ENCODE data around the gene MCIDAS. TPM values are rescaled to one million over a fixed set of nuclear protein-coding genes. Genes with fewer than 3 reads are reported as not detected.

Gene MCIDAS
- polyA plus RNA-seq (ENCODE audit: insufficient read length in 4 of 4), result 1 to 10 TPM in 2 of 4 donors, under 1 TPM in 2; 0.77 to 1.1 (median 0.96) TPM

GRCh38 chr5:55226934-55227663, at the start of gene MCIDAS:
TSS of gene MCIDAS (minus strand) at chr5:55227315. CDS start at chr5:55227138, 177 bp downstream.
- no peak for DNase-seq (ENCODE audit: low read depth in 4 of 4, low spot score in 2 of 4)

DNA sequence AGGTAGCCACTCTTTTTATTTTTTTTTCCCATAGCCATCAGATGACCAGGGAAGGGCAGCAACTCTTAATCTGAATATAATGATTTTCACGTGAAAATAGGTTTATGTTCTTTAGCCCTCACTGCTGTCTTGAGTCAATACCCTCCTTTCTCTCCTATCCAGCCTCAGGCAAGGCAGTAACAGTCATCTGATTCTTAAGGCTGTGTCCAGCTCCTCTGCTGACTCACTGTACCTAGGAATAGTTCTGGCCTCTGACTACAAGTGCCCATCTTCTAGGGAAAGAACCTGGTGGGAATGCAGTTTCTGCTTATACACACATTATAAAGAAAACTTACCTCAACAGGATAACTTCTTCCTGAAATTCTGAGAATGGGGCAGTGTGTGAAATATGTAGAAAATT, 49.7 kb upstream of the MCIDAS start:
- no peak for DNase-seq (ENCODE audit: low read depth in 4 of 4, low spot score in 2 of 4)

DNA sequence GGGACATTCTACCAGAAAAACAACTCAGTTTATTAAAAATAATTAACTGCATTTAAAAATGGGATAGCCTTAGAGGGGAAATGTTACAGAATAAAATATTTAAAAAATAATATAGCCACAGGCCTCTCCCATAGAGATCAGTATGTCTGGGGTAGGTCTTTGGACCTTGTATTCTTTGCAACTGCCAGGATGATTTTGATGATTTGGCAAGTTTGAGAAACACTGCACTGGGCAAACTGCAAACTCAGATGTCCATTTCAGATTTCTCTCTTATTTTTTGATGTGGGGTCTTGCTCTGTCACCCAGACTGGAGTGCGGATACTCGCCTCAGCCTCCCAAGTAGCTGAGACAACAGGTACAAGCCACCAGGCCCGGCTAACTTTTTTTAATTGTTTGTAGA, 31.2 kb upstream of the MCIDAS start:
- DNase-seq (ENCODE audit: low read depth in 4 of 4, low spot score in 2 of 4), result no peak

DNA sequence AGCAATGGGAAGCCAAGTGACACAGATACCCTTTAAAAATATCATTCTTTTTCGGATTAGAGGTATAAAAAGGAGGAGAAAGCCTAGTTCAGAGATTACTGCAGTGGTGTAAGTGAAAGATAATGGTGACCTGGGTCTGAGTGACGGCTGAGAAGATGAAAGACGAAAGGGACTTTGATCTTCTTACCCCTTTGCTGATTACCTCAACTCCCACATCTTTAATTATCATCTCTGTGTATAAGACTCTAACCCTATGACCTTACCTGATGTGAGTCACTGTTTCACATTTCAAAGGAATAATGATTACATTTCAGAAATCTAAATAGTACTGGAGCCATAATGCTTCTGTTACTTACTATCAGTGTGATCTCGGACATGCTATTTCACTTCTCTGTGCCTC, 27.7 kb upstream of the MCIDAS start:
- DNase-seq (ENCODE audit: low read depth in 4 of 4, low spot score in 2 of 4), result no peak

- DNase-seq (ENCODE audit: low read depth in 4 of 4, low spot score in 2 of 4), result no peak
Observed at GRCh38 chr5:55250064-55250463, 22.9 kb upstream of the MCIDAS start.

- no peak for DNase-seq (ENCODE audit: low read depth in 4 of 4, low spot score in 2 of 4)
Observed at GRCh38 chr5:55241746-55242145, 14.6 kb upstream of the MCIDAS start.

DNA sequence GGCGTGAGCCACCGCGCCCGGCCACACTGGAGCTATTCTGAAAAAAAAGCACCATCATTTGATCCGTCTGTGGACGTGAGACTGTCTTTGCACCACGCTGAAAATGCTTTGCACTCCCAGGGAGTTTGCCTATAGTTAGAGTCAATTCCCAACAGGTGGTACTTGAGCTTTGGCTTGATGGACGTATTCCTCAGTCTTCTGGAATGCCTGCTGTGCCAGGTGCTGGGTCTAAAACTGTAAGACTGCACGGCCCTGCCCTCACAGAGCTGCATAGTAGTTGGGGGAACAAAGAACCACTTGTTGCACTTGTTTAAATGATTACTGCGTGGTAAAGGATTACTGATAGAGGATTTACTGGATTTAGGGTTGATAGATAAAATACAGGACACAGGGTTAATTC, 9.7 kb upstream of the MCIDAS start:
- DNase-seq (ENCODE audit: low read depth in 4 of 4, low spot score in 2 of 4), result no peak

GRCh38 chr5:55234121-55234700, 7.1 kb upstream of the MCIDAS start:
- no peak for DNase-seq (ENCODE audit: low read depth in 4 of 4, low spot score in 2 of 4)

GRCh38 chr5:55232985-55233928, 6.1 kb upstream of the MCIDAS start, which contains the start of gene CCNO:
TSS of gene CCNO (minus strand) at chr5:55233608. CDS start at chr5:55233523, 85 bp downstream.
- DNase-seq (ENCODE audit: low read depth in 4 of 4, low spot score in 2 of 4), result peak in 1 of 4 donors; percentile 52

DNA sequence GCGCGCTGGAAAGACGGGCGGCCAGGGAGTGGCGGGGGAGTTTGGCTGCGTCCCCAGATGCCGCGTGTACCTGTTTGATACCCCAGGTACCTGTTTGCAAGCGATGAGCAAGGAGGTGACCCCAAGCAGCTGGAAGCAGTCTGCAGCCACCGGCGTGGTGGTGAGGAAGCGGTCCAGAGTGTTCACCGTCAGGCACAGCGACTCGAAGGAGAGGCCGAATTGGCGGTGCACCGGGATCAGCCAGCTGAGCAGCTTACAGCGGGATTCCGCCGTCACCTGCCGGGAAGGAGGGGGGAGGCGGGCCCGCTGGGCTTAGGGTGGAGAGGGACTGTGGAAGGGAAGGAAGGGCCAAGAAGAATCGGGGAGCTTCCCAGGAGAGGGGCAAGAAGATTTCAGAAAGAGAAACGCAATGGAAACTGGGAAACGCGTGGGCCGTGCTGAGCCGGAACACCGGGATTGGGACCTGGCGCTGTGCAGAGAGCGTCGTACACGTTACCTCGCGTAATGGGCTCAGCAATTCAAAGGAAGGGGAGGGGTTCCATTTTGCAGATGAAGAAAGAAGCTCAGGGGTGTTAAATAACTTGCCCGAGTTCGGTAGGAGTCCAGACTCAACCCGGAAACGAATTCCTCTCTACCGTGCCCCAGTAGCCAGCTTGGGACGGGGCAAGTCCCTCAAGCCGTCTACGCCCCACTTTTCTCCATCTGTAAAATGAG, 5.3 kb upstream of the MCIDAS start:
- no peak for DNase-seq (ENCODE audit: low read depth in 4 of 4, low spot score in 2 of 4)

DNA sequence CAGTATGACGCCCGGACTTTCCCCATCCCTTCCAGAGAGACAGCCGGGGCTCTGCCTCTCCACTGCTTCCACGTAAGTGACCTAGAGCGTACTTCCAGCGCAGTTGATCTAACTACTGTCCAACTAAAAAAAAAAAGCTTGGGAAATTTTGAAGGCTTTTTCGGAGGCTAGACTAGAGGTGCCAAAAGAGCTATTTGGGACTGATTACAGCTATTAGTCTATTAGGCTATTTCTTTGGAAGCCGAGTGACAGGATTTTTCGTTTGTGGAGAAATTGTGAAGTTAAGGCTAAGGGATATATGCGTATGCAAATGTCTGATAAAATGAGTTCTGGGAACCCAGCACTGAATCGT, 4.8 kb upstream of the MCIDAS start:
- no peak for DNase-seq (ENCODE audit: low read depth in 4 of 4, low spot score in 2 of 4)

GRCh38 chr5:55231029-55231918, 4.2 kb upstream of the MCIDAS start:
- no peak for DNase-seq (ENCODE audit: low read depth in 4 of 4, low spot score in 2 of 4)

- DNase-seq (ENCODE audit: low read depth in 4 of 4, low spot score in 2 of 4), result no peak
Observed at GRCh38 chr5:55230086-55230629, 3.0 kb upstream of the MCIDAS start.

DNA sequence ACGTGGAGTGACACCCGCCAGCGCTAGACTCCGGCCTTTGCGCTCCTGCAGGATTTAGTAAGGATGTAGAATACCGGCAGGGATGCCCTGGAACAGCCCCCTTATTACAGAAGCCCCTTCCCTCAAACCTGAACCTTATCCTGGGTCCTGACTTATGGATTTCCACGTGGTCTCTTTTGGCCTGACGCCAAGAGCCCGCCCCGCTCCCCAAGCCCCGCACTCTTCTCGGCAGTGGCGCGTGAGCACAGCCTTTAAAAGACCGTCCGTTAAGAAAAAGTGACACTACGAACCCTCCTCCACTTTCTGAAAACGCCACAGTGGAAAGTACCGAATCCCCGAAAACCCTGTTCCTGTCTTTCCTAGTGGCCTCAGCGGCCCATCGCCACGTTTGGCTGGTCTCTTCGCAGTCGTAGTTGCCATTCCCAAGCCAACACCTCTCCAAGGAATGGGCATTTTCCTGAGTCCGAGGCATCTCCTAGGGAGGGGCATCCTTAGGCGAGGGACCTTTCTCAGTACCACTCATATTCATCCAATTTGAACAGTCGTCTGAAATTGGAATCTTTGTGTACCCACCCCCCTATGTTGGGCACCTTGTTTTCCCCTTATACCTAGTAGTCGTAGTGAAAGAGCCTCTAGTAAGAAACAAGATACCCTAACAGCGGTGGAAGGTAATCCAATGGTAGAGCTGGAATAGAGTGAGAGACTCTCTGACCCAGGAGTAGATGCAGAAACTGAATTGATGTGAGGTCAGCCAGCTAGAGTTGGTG, 732 bp upstream of the MCIDAS start:
- no peak for DNase-seq (ENCODE audit: low read depth in 4 of 4, low spot score in 2 of 4)

- no peak for DNase-seq (ENCODE audit: low read depth in 4 of 4, low spot score in 2 of 4)
Observed at GRCh38 chr5:55226027-55226933, 835 bp downstream of the MCIDAS start.

DNA sequence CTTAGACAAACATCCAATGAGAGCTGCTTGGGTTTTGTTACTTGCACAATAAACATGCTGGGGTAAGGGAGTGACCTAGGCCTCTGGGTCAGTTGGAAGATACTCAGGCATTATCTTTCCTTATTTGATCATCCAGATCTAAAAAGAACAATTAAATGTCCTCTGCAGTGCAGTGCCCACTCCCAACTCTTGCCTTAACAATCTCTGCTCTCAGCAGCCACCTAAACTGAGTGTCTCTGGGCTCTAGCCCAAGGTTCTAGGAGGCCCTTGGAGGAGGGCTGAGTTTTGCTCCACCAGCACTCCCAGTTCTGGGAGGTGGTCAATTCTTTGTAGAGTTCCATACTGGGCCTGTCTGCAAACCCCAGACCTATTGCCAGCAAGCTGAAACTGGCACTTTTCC, 1.8 kb downstream of the MCIDAS start:
- DNase-seq (ENCODE audit: low read depth in 4 of 4, low spot score in 2 of 4), result no peak

DNA sequence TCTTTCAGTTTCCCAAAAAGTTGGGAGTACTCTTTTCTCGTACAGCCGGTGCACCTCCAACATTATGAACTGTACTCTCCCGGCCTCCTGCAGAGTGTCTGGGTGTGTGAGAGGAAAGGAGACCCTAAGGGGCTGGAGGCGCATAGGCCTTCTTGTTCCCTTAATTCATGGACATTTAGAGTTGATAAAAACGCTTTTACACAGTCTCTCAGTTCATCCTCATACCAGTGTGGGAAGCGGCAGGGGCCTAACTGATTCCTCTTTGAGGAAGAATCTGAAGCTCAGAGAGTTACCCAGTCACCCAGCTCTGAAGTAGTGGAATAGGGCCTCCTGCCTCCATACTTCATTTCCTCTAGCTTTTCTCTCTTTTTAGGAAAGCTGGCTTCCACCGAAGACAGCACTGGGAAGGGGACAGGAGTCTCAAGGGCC, 3.3 kb downstream of the MCIDAS start:
- no peak for DNase-seq (ENCODE audit: low read depth in 4 of 4, low spot score in 2 of 4)
